HCT116 (cell line): ENCODE measurements around the gene RBM28. TPM values are rescaled to one million over a fixed set of nuclear protein-coding genes. Genes with fewer than 3 reads are reported as not detected.

Source experiments
- ATAC-seq: fragments of 200-7000 bp; cut with Tn5 transposase; 2 replicates; pipeline ENCODE4 v1.9.1; 2020; ENCODE audit warnings: mild to moderate bottlenecking, moderate library complexity
- BruUV-seq: library from RNA; stranded (reverse); fragments of 400-500 nt; replicated peaks from 2 replicates; lab custom pipeline; 2021; lab: Mats Ljungman, UMichigan
- CTCF ChIA-PET: fragments of 300-600 bp; sonication (Branson Sonifier 250); formaldehyde crosslinking; loops from one replicate; lab custom pipeline; 2021; ENCODE audit warnings: antibody characterized with exemption; lab: Charles Lee
- POLR2A ChIA-PET: fragments of 300-600, 350-600 bp; sonication (Branson Sonifier 250); formaldehyde crosslinking; loops from one replicate; lab custom pipeline; 2021; ENCODE audit warnings: antibody characterized with exemption; lab: Charles Lee
- RAD21 ChIA-PET, 2 experiments: fragments of 300-600 bp; sonication (Branson Sonifier 250); formaldehyde crosslinking; loops; one replicate each; lab custom pipeline; 2023; ENCODE audit warnings: low total read pairs in 2 of 2; ENCODE audit not compliant: uncharacterized antibody in 2 of 2, unreplicated experiment in 2 of 2, low non-redundant PET in 1 of 2; lab: Charles Lee
- DNase-seq: peaks from one replicate; pipeline ENCODE4 v3.0.0-alpha.2; 2010; ENCODE audit warnings: low read depth, low spot score
- H2AFZ ChIP-seq: fragments of 200-600 bp; shearing (Covaris generic), sonication (generic); 2 replicates; pipeline ENCODE4 v1.6.1; 2017; ENCODE audit warnings: low read depth, mixed run types, mixed read lengths, antibody characterized with exemption, low read length; ENCODE audit not compliant: poor library complexity, severe bottlenecking
- H3K27ac ChIP-seq: 2 replicates; pipeline ENCODE4 v1.5.1; 2012; ENCODE audit warnings: low read depth, low read length
- H3K27me3 ChIP-seq: fragments of 200-600 bp; sonication (generic); 2 replicates; pipeline ENCODE4 v1.6.1; 2016; ENCODE audit warnings: mixed run types, low read length, mixed read lengths; ENCODE audit not compliant: insufficient read depth
- H3K36me3 ChIP-seq, 2 experiments: fragments of 200-500 bp in 1 of 2; fragments of 200-600 bp in 1 of 2; sonication (Bioruptor generic) in 1 of 2; sonication (generic) in 1 of 2; 2 replicates each; pipeline versions ENCODE4 v1.5.1 to v1.6.1; 2014 to 2016; ENCODE audit warnings: low read length in 2 of 2, inconsistent platforms in 1 of 2, mixed read lengths in 1 of 2, mixed run types in 1 of 2; ENCODE audit not compliant: insufficient read depth in 2 of 2, control insufficient read depth in 1 of 2
- H3K4me1 ChIP-seq, 2 experiments: fragments of 200-600 bp in 1 of 2; sonication (generic) in 1 of 2; 2 replicates each; pipeline versions ENCODE4 v1.5.1 to v1.6.1; 2012 to 2017; ENCODE audit warnings: low read length in 2 of 2, inconsistent platforms in 1 of 2, mild to moderate bottlenecking in 1 of 2, mixed read lengths in 1 of 2, mixed run types in 1 of 2, moderate library complexity in 1 of 2; ENCODE audit not compliant: insufficient read depth in 2 of 2, control insufficient read depth in 1 of 2
- H3K4me2 ChIP-seq: fragments of 200-600 bp; sonication (generic); 2 replicates; pipeline ENCODE4 v1.6.1; 2017; ENCODE audit warnings: mixed run types, low read length, mixed read lengths
- H3K4me3 ChIP-seq, 2 experiments: fragments of 200-600 bp in 1 of 2; sonication (generic) in 1 of 2; replicated peaks in 1 of 2; 2 replicates each; pipeline ENCODE4 v1.5.1; 2011 to 2016; ENCODE audit warnings: low read length in 2 of 2, control low read depth in 1 of 2, low read depth in 1 of 2, mild to moderate bottlenecking in 1 of 2, mixed read lengths in 1 of 2, mixed run types in 1 of 2
- H3K79me2 ChIP-seq: fragments of 200-600 bp; sonication (generic); 2 replicates; pipeline ENCODE4 v1.6.1; 2017; ENCODE audit warnings: mild to moderate bottlenecking, mixed run types, low read length, moderate library complexity, mixed read lengths; ENCODE audit not compliant: insufficient read depth
- H3K9ac ChIP-seq: fragments of 200-600 bp; sonication (generic); 2 replicates; pipeline ENCODE4 v1.6.1; 2016; ENCODE audit warnings: low read length, mixed read lengths
- H3K9me2 ChIP-seq: fragments of 200-600 bp; sonication (generic), shearing (Covaris generic); 2 replicates; pipeline ENCODE4 v1.6.1; 2017; ENCODE audit warnings: mixed run types, mild to moderate bottlenecking, moderate library complexity; ENCODE audit not compliant: insufficient read depth
- H3K9me3 ChIP-seq, 2 experiments: fragments of 200-500 bp in 1 of 2; fragments of 200-600 bp in 1 of 2; sonication (Bioruptor generic) in 1 of 2; sonication (generic) in 1 of 2; 2 replicates each; pipeline ENCODE4 v1.6.1; 2014 to 2017; ENCODE audit warnings: low read length in 2 of 2, mixed read lengths in 2 of 2, inconsistent platforms in 1 of 2, low read depth in 1 of 2, mild to moderate bottlenecking in 1 of 2, mixed run types in 1 of 2, moderate library complexity in 1 of 2; ENCODE audit not compliant: control insufficient read depth in 1 of 2, insufficient read depth in 1 of 2
- H4K20me1 ChIP-seq: fragments of 200-600 bp; sonication (generic), shearing (Covaris generic); 2 replicates; pipeline ENCODE4 v1.6.1; 2017; ENCODE audit warnings: mixed run types, mild to moderate bottlenecking, moderate library complexity; ENCODE audit not compliant: insufficient read depth
- CEBPB ChIP-seq: IDR thresholded peaks from 2 replicates; pipeline ENCODE4 v1.6.1; 2012; ENCODE audit warnings: low read depth
- CTCF ChIP-seq, 3 experiments: fragments of 200-600 bp in 1 of 3; sonication (generic) in 1 of 3; IDR thresholded peaks in 2 of 3; conservative IDR thresholded peaks in 1 of 3; 2 replicates each; pipeline ENCODE4 v1.5.1; 2012 to 2017; ENCODE audit warnings: low read depth in 2 of 3, low read length in 2 of 3, antibody characterized with exemption in 1 of 3, borderline replicate concordance in 1 of 3, control low read depth in 1 of 3, mild to moderate bottlenecking in 1 of 3, mixed read lengths in 1 of 3, mixed run types in 1 of 3, moderate library complexity in 1 of 3; ENCODE audit not compliant: insufficient read depth in 1 of 3
- EZH2 ChIP-seq: fragments of 200-600 bp; sonication (generic); IDR thresholded peaks from 2 replicates; pipeline ENCODE4 v1.6.1; 2017; ENCODE audit warnings: antibody characterized with exemption, mixed run types
- JUND ChIP-seq: IDR thresholded peaks from 2 replicates; pipeline ENCODE4 v1.6.1; 2012
- MAX ChIP-seq: IDR thresholded peaks from 2 replicates; pipeline ENCODE4 v1.6.1; 2012
- POLR2AphosphoS5 ChIP-seq: IDR thresholded peaks from 2 replicates; pipeline ENCODE4 v1.6.1; 2011; ENCODE audit warnings: mild to moderate bottlenecking, low read depth, low read length, moderate library complexity
- SP1 ChIP-seq: IDR thresholded peaks from 2 replicates; pipeline ENCODE4 v1.6.1; 2012; ENCODE audit warnings: low read depth
- SRF ChIP-seq: IDR thresholded peaks from 2 replicates; pipeline ENCODE4 v1.6.1; 2012; ENCODE audit warnings: low read depth
- YY1 ChIP-seq: IDR thresholded peaks from 2 replicates; pipeline ENCODE4 v1.6.1; 2011; ENCODE audit warnings: low read length, low read depth, moderate library complexity, mild to moderate bottlenecking; ENCODE audit not compliant: insufficient replicate concordance; ENCODE audit errors: extremely low read depth
- ZBTB33 ChIP-seq: IDR thresholded peaks from 2 replicates; pipeline ENCODE4 v1.6.1; 2011; ENCODE audit warnings: mild to moderate bottlenecking, low read length, moderate library complexity; ENCODE audit not compliant: insufficient replicate concordance; ENCODE audit errors: extremely low read depth
- intact Hi-C: fragments of 100-400 bp; cut with micrococcal nuclease; formaldehyde crosslinking; loops from 2 replicates; pipeline ENCODE4 v1.10.0; 2022
- total RNA-seq: library from RNA; stranded (reverse); gene quantifications from one replicate; pipeline ENCODE4 v1.2.1, GENCODE V29; 2021; ENCODE audit not compliant: unreplicated experiment

RBM28 gene
- total RNA-seq, 1 experiment from 2014 or later, result 66.3 TPM

GRCh38 chr7:128366986-128367385, 23.3 kb upstream of the RBM28 start:
- Histone ChIP-seq H3K79me2 (no peaks in the 10 kb centered on the region), H3K4me2 (no peak overlapping the region), H3K27ac (no peak overlapping the region), H3K9ac (no peak overlapping the region), H4K20me1 (no peaks in the 10 kb centered on the region), H3K36me3 (no peaks in the 10 kb centered on the region), H3K4me3 (no peak overlapping the region), H3K9me2 (no peaks in the 10 kb centered on the region), H3K4me1 (peaks cover 4 to 7% of the 10 kb centered on the region in 2 experiments), H3K9me3 (no peaks in the 10 kb centered on the region), H2AFZ (no peak overlapping the region), H3K27me3 (peaks cover 11% of the 10 kb centered on the region; the same call in 1 of the 2 replicates)
- intact Hi-C loops, result no loop called here
- ATAC-seq (no peak), DNase-seq (no peak)
- ChIA-PET POLR2A (no interaction called here), RAD21 (no interaction called here), CTCF (interaction anchor here (1.6 kb wide), 1 partner anchor 20 kb away, joined by 6 read pairs; no protein-coding TSS in a partner anchor)
- BruUV-seq, result no TSS peak
- no peak for TF ChIP-seq CEBPB
- TF ChIP-seq CTCF (IDR thresholded peaks at IDR 0.05 in 2 of 3, conservative IDR thresholded peaks at IDR 0.05 in 1 of 3; ENCODE audit: borderline replicate concordance in 1 of 3, insufficient read depth in 1 of 3, low read depth in 2 of 3, low read length in 2 of 3), result no peak
- no peak for TF ChIP-seq POLR2AphosphoS5
- no peak for TF ChIP-seq EZH2
- no peak for TF ChIP-seq ZBTB33
- TF ChIP-seq SRF, result no peak
- TF ChIP-seq MAX, result no peak
- TF ChIP-seq JUND, result no peak
- no peak for TF ChIP-seq YY1
- no peak for TF ChIP-seq SP1
